ENCODE results near the gene VWC2L.

VWC2L gene

GRCh38 chr2:214543386-214543955 is 132.6 kb downstream of the VWC2L start:
- DNase-seq, result peak; percentile 2

- DNase-seq, result no peak
Measured at GRCh38 chr2:214545898-214546542, 135.2 kb downstream of the VWC2L start.

- no peak for DNase-seq
Measured at GRCh38 chr2:214547931-214548330, 137.1 kb downstream of the VWC2L start.

GRCh38 chr2:214549946-214550345 is 139.1 kb downstream of the VWC2L start:
- DNase-seq, result no peak

GRCh38 chr2:214550786-214551185 is 139.9 kb downstream of the VWC2L start:
- no peak for DNase-seq

GRCh38 chr2:214557884-214558283 is 147.0 kb downstream of the VWC2L start:
- no peak for DNase-seq

GRCh38 chr2:214558341-214558740 is 147.5 kb downstream of the VWC2L start:
- DNase-seq, result no peak

- DNase-seq, result no peak
Measured at GRCh38 chr2:214560176-214560575, 149.3 kb downstream of the VWC2L start.

GRCh38 chr2:214560618-214561190 is 149.8 kb downstream of the VWC2L start:
- no peak for DNase-seq

- DNase-seq, result no peak
Measured at GRCh38 chr2:214565246-214565645, 154.4 kb downstream of the VWC2L start.

GRCh38 chr2:214566457-214566856 is 155.6 kb downstream of the VWC2L start:
- no peak for DNase-seq

- DNase-seq, result peak; percentile 4
Measured at GRCh38 chr2:214569419-214570035, 158.7 kb downstream of the VWC2L start.

GRCh38 chr2:214574084-214574781 is 163.4 kb downstream of the VWC2L start:
- peak; percentile 24 for DNase-seq

- no peak for DNase-seq
Measured at GRCh38 chr2:214575030-214575429, 164.2 kb downstream of the VWC2L start.

- no peak for DNase-seq
Measured at GRCh38 chr2:214575465-214575864, 164.6 kb downstream of the VWC2L start.

GRCh38 chr2:214577769-214578168 is 166.9 kb downstream of the VWC2L start:
- no peak for DNase-seq

- DNase-seq, result no peak
Measured at GRCh38 chr2:214578442-214578841, 167.6 kb downstream of the VWC2L start.

GRCh38 chr2:214579035-214579434 is 168.2 kb downstream of the VWC2L start:
- DNase-seq, result no peak

- no peak for DNase-seq
Measured at GRCh38 chr2:214587442-214587841, 176.6 kb downstream of the VWC2L start.

- DNase-seq, result no peak
Measured at GRCh38 chr2:214591366-214591765, 180.5 kb downstream of the VWC2L start.

GRCh38 chr2:214592011-214592410 is 181.2 kb downstream of the VWC2L start:
- no peak for DNase-seq

GRCh38 chr2:214593727-214594126 is 182.9 kb downstream of the VWC2L start:
- no peak for DNase-seq

- no peak for DNase-seq
Measured at GRCh38 chr2:214601852-214602633, 191.2 kb downstream of the VWC2L start.
